K562 (cell line): ENCODE data around the gene SLC7A4. TPM values are rescaled to one million over a fixed set of nuclear protein-coding genes. Genes with fewer than 3 reads are reported as not detected.

Experiments used
- JUNB ChIP-seq: fragments of 450-650 bp; formaldehyde crosslinking; conservative IDR thresholded peaks from 2 replicates; pipeline ENCODE4 v1.4.0; 2020; ENCODE audit warnings: mild to moderate bottlenecking
- PHB ChIP-seq: fragments of 250-450 bp; sonication (Bioruptor Pico); IDR thresholded peaks from 2 replicates; pipeline ENCODE4 v1.5.0; 2021
- SMARCC2 ChIP-seq: fragments of 450-650 bp; IDR thresholded peaks from 2 replicates; pipeline ENCODE4 v1.6.1; 2017; ENCODE audit warnings: antibody characterized with exemption, moderate library complexity, mild to moderate bottlenecking, low read depth
- TGIF2 ChIP-seq: sonication (generic); formaldehyde crosslinking; IDR thresholded peaks from 2 replicates; pipeline ENCODE4 v1.8.1; 2022; ENCODE audit warnings: mild to moderate bottlenecking, missing genetic modification reagents, moderate library complexity
- polyA plus RNA-seq, 8 experiments: library from polyadenylated mRNA; depleted of rRNA in 4 of 8; stranded (reverse) in 5 of 8; unstranded in 3 of 8; fragments of >200 nt; fragmentation: Nextera tagmentation in 2 of 8; fragmentation: Illumina TruSeq in 1 of 8; extraction: Ambion mirVana in 2 of 8; extraction: Trizol in 1 of 8; gene quantifications; 2 replicates each; pipeline versions ENCODE4 v1.2.1 to v1.2.3, GENCODE V29; 2011 to 2014; ENCODE audit warnings: inconsistent platforms in 1 of 8, missing spikeins in 1 of 8
- total RNA-seq, 7 experiments: library from RNA; depleted of rRNA in 6 of 7; stranded (reverse); fragments of >200 nt in 6 of 7; fragmentation: Illumina TruSeq in 2 of 7; extraction: Trizol in 2 of 7; gene quantifications; 2 replicates each; pipeline versions ENCODE4 v1.2.1 to v1.2.3, GENCODE V29; 2011 to 2021; ENCODE audit warnings: low replicate concordance in 1 of 7
- TF ChIP-seq, protein P1 (sequence below): fragments of 250-450 bp; sonication (Bioruptor Pico); IDR thresholded peaks from 2 replicates; pipeline ENCODE4 v1.4.0; 2020
- TF ChIP-seq, protein P2 (sequence below): fragments of 200-600 bp; sonication (generic); IDR thresholded peaks from one replicate; pipeline ENCODE4 v1.6.1; 2012; ENCODE audit warnings: mild to moderate bottlenecking, low read depth, low read length, inconsistent platforms
- TF ChIP-seq, protein P3 (sequence below): fragments of 250-450 bp; sonication (Bioruptor Pico); IDR thresholded peaks from 2 replicates; pipeline ENCODE4 v1.8.0; 2022; ENCODE audit warnings: inconsistent platforms

SLC7A4 gene
- total and polyA plus RNA-seq, 9 of the 15 experiments (the other 6 are each of a cell fraction or from before 2014, with no cell fraction given) = not detected

DNA sequence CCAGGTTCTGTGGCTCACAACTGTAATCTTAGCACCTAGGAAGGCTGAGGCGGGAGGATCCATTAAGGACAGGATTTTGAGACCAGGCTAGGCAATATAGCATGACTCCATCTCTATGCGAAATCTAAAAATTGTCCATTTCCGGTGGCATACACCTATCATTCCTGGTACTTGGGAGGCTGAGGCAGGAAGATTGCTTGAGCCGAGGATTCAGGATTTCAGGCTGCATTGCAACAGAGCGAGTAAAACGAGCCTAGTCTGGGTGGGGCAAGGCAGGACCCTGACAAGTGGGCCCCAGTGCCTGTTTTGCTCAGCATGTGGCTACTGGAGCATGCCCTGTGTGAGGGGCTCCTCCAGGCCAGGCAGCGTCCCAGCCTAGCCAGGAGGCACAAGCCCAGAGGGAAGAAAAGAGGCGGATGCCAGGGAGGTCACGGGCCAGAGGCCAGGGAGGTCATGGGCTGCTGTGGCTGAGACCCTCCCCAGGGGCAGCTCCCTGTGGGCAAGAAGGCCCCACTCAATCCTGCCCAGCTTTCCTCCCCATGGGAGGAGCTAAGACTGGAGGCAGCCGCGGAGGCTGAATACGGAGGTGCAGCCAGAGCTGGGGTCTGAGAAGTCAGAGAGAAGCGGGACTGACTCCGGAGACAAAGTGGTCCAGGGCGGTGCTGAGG lies 21.8 kb upstream of the SLC7A4 start (continued):
- TF ChIP-seq, protein P1, sequence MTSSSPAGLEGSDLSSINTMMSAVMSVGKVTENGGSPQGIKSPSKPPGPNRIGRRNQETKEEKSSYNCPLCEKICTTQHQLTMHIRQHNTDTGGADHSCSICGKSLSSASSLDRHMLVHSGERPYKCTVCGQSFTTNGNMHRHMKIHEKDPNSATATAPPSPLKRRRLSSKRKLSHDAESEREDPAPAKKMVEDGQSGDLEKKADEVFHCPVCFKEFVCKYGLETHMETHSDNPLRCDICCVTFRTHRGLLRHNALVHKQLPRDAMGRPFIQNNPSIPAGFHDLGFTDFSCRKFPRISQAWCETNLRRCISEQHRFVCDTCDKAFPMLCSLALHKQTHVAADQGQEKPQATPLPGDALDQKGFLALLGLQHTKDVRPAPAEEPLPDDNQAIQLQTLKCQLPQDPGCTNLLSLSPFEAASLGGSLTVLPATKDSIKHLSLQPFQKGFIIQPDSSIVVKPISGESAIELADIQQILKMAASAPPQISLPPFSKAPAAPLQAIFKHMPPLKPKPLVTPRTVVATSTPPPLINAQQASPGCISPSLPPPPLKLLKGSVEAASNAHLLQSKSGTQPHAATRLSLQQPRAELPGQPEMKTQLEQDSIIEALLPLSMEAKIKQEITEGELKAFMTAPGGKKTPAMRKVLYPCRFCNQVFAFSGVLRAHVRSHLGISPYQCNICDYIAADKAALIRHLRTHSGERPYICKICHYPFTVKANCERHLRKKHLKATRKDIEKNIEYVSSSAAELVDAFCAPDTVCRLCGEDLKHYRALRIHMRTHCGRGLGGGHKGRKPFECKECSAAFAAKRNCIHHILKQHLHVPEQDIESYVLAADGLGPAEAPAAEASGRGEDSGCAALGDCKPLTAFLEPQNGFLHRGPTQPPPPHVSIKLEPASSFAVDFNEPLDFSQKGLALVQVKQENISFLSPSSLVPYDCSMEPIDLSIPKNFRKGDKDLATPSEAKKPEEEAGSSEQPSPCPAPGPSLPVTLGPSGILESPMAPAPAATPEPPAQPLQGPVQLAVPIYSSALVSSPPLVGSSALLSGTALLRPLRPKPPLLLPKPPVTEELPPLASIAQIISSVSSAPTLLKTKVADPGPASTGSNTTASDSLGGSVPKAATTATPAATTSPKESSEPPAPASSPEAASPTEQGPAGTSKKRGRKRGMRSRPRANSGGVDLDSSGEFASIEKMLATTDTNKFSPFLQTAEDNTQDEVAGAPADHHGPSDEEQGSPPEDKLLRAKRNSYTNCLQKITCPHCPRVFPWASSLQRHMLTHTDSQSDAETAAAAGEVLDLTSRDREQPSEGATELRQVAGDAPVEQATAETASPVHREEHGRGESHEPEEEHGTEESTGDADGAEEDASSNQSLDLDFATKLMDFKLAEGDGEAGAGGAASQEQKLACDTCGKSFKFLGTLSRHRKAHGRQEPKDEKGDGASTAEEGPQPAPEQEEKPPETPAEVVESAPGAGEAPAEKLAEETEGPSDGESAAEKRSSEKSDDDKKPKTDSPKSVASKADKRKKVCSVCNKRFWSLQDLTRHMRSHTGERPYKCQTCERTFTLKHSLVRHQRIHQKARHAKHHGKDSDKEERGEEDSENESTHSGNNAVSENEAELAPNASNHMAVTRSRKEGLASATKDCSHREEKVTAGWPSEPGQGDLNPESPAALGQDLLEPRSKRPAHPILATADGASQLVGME (CRISPR knock-in tag) = peak; percentile 89
- TF ChIP-seq SMARCC2 (no peak), PHB (CRISPR knock-in tag) (no peak), TGIF2 (CRISPR knock-in tag) (no peak), JUNB (peak; percentile 1; the same call in 1 of the 2 replicates)
- TF ChIP-seq, protein P2, sequence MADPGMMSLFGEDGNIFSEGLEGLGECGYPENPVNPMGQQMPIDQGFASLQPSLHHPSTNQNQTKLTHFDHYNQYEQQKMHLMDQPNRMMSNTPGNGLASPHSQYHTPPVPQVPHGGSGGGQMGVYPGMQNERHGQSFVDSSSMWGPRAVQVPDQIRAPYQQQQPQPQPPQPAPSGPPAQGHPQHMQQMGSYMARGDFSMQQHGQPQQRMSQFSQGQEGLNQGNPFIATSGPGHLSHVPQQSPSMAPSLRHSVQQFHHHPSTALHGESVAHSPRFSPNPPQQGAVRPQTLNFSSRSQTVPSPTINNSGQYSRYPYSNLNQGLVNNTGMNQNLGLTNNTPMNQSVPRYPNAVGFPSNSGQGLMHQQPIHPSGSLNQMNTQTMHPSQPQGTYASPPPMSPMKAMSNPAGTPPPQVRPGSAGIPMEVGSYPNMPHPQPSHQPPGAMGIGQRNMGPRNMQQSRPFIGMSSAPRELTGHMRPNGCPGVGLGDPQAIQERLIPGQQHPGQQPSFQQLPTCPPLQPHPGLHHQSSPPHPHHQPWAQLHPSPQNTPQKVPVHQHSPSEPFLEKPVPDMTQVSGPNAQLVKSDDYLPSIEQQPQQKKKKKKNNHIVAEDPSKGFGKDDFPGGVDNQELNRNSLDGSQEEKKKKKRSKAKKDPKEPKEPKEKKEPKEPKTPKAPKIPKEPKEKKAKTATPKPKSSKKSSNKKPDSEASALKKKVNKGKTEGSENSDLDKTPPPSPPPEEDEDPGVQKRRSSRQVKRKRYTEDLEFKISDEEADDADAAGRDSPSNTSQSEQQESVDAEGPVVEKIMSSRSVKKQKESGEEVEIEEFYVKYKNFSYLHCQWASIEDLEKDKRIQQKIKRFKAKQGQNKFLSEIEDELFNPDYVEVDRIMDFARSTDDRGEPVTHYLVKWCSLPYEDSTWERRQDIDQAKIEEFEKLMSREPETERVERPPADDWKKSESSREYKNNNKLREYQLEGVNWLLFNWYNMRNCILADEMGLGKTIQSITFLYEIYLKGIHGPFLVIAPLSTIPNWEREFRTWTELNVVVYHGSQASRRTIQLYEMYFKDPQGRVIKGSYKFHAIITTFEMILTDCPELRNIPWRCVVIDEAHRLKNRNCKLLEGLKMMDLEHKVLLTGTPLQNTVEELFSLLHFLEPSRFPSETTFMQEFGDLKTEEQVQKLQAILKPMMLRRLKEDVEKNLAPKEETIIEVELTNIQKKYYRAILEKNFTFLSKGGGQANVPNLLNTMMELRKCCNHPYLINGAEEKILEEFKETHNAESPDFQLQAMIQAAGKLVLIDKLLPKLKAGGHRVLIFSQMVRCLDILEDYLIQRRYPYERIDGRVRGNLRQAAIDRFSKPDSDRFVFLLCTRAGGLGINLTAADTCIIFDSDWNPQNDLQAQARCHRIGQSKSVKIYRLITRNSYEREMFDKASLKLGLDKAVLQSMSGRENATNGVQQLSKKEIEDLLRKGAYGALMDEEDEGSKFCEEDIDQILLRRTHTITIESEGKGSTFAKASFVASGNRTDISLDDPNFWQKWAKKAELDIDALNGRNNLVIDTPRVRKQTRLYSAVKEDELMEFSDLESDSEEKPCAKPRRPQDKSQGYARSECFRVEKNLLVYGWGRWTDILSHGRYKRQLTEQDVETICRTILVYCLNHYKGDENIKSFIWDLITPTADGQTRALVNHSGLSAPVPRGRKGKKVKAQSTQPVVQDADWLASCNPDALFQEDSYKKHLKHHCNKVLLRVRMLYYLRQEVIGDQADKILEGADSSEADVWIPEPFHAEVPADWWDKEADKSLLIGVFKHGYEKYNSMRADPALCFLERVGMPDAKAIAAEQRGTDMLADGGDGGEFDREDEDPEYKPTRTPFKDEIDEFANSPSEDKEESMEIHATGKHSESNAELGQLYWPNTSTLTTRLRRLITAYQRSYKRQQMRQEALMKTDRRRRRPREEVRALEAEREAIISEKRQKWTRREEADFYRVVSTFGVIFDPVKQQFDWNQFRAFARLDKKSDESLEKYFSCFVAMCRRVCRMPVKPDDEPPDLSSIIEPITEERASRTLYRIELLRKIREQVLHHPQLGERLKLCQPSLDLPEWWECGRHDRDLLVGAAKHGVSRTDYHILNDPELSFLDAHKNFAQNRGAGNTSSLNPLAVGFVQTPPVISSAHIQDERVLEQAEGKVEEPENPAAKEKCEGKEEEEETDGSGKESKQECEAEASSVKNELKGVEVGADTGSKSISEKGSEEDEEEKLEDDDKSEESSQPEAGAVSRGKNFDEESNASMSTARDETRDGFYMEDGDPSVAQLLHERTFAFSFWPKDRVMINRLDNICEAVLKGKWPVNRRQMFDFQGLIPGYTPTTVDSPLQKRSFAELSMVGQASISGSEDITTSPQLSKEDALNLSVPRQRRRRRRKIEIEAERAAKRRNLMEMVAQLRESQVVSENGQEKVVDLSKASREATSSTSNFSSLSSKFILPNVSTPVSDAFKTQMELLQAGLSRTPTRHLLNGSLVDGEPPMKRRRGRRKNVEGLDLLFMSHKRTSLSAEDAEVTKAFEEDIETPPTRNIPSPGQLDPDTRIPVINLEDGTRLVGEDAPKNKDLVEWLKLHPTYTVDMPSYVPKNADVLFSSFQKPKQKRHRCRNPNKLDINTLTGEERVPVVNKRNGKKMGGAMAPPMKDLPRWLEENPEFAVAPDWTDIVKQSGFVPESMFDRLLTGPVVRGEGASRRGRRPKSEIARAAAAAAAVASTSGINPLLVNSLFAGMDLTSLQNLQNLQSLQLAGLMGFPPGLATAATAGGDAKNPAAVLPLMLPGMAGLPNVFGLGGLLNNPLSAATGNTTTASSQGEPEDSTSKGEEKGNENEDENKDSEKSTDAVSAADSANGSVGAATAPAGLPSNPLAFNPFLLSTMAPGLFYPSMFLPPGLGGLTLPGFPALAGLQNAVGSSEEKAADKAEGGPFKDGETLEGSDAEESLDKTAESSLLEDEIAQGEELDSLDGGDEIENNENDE = no peak
- TF ChIP-seq, protein P3, sequence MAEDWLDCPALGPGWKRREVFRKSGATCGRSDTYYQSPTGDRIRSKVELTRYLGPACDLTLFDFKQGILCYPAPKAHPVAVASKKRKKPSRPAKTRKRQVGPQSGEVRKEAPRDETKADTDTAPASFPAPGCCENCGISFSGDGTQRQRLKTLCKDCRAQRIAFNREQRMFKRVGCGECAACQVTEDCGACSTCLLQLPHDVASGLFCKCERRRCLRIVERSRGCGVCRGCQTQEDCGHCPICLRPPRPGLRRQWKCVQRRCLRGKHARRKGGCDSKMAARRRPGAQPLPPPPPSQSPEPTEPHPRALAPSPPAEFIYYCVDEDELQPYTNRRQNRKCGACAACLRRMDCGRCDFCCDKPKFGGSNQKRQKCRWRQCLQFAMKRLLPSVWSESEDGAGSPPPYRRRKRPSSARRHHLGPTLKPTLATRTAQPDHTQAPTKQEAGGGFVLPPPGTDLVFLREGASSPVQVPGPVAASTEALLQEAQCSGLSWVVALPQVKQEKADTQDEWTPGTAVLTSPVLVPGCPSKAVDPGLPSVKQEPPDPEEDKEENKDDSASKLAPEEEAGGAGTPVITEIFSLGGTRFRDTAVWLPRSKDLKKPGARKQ (CRISPR knock-in tag) = no peak
